ENCODE data around the gene PSMB2.

- no peak for TF ChIP-seq EZH2phosphoT487 (conservative IDR thresholded peaks at IDR 0.05; ENCODE audit: low read length)
- TF ChIP-seq, protein P1, sequence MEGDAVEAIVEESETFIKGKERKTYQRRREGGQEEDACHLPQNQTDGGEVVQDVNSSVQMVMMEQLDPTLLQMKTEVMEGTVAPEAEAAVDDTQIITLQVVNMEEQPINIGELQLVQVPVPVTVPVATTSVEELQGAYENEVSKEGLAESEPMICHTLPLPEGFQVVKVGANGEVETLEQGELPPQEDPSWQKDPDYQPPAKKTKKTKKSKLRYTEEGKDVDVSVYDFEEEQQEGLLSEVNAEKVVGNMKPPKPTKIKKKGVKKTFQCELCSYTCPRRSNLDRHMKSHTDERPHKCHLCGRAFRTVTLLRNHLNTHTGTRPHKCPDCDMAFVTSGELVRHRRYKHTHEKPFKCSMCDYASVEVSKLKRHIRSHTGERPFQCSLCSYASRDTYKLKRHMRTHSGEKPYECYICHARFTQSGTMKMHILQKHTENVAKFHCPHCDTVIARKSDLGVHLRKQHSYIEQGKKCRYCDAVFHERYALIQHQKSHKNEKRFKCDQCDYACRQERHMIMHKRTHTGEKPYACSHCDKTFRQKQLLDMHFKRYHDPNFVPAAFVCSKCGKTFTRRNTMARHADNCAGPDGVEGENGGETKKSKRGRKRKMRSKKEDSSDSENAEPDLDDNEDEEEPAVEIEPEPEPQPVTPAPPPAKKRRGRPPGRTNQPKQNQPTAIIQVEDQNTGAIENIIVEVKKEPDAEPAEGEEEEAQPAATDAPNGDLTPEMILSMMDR (IDR thresholded peaks at IDR 0.05; ENCODE audit: insufficient read depth, low read length, poor library complexity, severe bottlenecking) = peak; percentile 7
Observed at GRCh38 chr1:35564884-35565741, 76.2 kb downstream of the PSMB2 start.
